Iris pigment epithelial cell (primary cell): ENCODE measurements around the gene OXNAD1.

ENCODE experiments used
- DNase-seq: peaks from one replicate; pipeline ENCODE4 v3.0.0-alpha.2; 2011; ENCODE audit warnings: low read depth

Gene OXNAD1

DNA sequence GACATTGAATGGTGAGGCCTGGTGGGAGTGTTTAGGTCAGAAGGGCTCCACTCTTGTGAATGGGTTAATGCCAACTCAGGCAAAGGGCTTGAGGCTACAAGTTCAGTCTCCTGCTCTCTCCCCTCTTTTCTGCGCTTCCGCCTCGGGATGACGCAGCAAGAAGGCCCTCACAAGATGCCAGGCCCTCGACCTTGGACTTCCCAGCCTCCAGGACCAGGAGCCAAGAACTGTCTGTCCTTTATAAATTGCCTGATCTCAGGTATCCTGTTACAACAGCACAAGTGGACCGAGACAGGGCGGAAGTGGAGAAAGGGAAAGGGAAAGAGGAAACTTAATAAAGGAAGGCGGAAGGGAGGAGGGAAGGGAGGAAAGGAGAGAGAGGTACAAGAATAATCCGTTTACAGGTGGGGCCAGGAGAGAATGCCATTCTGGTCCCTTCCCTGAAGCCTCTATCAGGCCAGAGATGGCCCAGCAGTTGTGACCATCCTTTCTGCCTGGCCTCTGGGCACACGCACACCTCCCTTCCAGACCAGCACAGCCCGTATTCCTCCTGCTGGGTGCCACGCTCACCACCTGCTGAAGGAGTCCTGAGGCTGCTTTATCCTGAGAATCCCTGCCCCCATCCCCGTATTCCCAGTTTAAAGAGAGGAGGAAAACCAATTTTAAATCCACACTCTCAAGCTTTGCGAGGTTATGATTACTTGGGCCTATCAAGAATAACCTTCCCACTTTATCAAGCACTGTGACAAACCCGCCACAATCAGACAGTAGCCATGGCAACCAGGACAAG, 64.2 kb downstream of the OXNAD1 start:
- DNase-seq, result no peak

DNA sequence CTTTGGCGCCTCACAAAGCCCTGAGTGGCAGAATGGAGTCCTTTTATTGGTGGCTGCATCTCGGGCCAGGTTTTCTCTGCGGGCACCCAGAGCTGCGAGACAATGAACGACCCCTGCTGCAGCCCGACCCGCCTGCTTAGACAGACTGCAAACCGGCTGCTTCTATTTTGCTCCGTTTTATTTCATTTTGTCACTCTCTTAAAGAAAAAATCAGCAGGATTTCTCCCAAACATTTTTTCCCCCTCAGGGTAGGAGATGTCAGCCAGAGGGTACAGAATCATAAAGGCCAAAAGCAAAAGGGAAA, 64.8 kb downstream of the OXNAD1 start:
- DNase-seq, result no peak

DNA sequence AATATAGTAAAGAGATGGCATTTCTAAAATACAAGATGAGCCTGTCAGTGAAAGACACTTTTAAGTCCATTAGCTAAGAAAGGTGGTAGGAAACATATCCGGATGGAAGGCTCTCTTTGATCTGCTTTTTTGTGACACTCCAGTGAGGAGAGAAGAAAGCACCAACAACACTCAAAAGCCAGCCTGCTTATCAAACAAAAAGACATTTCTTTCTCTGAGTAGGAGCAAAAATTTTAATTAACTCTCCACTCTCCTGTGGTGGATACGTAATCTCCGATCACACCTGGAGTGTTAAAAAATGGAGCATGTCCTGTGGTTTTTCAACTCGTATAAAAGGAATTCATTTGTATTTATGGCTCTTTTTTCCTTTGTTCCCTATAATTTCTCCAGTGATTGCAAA, 65.3 kb downstream of the OXNAD1 start:
- DNase-seq, result no peak

DNA sequence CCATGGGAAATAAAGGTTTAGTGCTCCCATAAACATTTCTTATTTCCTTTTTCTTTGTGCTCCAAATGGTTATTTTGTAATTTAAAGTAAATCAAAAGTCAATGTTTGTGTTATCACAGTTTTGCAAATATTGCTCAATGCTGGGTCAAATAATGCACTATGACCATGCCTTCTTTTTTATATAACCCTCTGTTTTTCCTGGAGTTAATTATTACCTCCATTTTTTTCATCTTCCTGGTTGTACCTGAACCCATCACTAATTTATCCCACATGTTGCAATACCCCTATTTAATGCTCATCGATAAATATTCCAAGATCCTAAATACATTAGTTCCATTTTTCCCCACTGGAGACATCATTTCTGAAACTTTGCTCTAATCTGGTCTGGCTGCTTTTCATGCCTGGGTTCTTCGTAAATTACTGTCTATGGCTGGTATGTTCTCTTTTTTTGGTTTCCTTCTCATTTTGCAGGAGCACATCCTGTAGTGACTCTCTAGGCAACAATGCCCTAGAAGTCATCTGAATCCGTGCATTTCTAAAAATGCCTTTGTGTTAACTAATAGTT, 66.4 kb downstream of the OXNAD1 start:
- DNase-seq, result no peak

DNA sequence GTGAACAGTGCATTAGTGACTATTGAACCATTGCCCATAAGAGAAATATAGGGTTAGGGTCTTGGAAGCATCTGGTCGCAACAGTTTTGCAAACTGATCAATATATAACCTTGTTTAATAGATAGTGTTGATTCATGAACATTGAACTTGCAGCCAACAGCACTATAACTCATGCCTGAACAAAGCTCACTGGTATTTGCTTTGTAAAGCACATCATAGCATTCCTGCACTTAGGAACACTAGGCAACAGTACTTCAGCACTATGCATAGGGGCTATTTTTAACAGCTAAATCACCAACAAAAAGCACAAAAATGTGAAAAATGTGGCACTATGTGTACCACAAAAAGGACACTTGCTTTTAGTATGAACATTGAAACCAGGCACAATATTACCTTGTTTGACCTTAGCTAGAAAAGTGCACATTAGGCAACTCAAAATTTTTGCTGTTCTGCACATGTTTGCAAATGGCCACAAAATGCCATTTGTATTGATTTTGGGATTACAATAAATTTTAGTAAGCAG, 68.0 kb downstream of the OXNAD1 start:
- peak; percentile 57 for DNase-seq

DNA sequence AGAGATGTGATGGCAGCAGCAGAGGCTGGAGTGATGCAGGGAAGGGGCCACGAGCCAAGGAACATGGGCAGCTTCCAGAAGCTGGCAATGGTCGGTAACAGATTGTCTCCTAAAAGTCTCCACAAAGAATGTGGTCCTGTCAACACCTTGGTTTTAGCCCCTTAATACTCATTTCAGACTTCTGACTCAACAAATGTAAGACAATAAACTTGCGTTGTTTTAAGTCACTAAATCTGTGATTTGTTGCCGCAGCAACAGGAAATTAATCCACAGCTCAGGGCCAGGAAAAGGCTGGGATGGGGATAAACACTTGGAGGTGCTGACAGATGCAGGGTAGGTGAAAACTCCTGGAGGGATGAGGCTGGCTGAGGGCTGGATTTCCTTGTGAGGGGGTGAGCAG, 69.9 kb downstream of the OXNAD1 start:
- no peak for DNase-seq

DNA sequence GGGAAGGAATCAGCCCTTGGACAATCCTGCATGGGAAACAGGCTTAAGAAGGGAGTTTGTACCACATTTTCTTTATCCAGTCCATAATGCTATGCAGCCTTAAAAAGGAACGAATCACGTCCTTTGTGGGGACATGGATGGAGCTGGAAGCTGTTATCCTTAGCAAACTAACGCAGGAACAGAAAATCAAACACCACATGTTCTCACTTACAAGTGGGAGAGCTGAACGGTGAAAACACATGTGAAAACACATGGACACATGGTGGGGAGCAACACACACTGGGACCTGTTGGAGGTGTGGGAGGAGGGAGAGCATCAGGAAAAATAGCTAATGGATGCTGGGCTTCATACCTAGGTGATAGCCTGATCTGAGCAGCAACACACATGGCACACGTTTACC, 70.3 kb downstream of the OXNAD1 start:
- DNase-seq, result no peak

DNA sequence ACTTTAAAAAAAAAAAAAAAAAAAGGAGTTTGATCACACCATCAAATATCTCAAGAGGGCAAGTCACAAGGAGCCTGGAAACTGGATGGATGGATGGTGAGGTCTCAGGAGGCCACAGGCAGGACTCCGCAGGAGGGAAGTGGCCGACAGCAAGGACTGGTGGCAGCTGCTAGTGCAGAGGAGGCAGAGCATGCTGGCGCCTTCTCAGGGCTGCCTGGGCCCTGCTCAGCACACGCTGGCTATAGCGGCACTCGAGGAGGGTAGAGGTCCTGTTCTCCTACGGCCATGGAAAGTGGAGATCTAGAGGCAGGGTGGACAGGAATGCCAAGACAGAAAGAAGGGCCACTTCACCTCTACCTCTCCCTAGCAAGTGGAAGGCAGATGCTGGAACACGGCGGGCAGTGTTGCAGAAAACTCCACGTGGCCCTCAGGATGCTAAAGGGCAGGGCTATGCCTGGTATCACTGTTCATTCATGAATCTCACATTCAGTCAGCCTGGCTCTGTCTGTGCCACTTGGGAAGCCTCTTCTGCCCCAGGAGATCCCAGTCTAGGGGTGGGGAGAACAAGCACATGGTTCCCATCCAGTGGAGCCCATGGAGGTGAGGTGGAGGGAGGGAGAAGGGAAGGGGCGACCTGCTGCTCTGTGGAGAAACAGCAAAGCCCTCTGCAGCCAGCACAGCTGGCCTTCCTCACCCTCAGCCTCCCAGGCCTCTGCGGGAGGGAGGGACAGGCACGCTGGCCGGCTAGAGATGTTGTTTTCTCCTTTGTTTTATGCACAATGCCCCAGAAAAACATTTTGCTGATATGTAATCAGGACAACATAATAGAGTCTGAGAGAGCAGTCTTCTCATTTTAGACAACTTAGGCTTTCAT, 71.0 kb downstream of the OXNAD1 start:
- DNase-seq, result no peak

DNA sequence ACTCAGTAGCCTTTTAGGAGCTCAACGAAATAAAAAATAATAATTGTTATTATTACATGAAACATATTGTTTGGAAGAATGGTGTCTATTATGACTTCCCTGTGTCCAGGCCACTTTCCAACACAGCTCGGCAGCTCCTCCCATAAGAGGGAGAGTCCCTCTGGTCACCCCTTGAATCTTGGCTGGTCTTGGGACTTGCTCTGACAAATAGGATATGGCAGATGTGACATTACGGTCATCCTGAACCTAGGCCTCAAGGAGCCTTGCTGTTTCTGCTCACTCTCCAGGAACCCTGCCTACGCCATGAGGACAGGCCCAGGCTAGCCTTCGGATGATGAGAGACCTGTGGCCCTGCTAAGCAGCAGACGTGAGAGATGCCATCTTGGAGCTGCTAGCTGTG, 71.8 kb downstream of the OXNAD1 start:
- no peak for DNase-seq

DNA sequence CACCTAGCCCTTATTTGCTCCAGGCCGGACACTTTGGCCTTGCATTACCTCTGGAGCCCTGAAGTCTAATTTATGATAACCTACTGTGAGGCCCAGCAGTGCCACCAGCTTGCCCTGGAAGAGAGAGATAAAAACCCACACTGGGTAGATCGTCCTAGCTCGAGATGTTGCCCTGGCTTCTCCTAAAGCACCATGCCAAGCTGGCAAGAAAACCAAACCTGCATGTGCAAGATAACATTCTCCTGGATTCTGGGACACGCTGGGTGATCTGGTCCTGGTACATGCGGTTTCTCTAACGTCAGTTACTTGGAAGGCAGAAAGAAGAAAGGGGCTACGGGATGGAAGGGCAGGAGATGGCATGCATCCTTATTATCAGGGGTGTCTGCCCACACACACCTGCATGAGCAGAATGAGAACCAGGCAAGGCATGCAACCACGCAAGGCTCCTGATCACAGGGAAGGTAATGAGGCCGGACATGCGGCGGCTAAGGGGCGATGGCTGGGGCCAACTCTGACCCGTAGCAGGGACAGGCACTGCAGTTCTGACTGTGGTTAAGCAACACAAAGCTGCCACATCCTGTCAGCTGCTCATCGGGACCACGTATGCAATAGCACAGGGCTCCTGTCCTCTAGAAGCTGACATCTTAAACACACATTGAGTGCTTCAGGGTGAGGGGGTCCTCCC, 73.0 kb downstream of the OXNAD1 start:
- peak; percentile 45 for DNase-seq

DNA sequence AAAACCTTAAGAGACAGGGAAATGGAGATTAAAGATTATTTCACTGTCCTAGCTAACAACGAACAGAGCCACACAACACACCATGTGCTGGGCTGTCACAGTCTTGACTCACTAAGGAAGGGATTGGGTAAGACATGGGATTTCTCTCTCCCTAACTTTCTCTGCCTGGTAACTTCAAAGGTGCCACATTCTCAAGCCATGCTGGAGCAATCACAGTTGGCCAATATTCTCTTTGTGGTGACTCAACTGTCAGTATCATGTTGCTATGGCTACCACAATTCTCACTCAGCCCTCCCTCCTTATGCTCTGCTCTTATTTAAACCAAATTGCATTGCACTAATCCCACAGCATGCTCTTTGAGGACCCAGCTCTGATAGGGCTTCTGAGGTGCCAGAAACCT, 74.0 kb downstream of the OXNAD1 start:
- DNase-seq, result peak; percentile 96

DNA sequence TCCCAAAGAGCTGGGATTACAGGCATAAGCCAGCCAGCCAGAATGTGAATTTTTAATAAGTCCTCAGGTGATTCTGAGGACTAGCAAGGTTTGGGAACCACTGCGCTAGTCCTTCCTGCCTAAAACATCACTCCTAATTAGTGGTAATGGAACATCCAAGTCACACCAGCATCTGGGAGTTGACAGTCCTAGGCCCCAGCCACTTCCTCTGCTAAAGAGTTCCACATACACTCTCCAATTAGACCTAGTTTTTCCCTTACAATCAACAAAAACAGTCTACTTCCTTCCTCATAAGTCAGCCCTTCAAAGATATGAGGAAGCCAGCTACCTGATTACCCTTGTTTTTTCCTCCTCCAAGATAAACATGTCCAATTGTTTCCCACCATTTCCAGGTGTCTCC, 78.1 kb downstream of the OXNAD1 start:
- DNase-seq, result no peak

DNA sequence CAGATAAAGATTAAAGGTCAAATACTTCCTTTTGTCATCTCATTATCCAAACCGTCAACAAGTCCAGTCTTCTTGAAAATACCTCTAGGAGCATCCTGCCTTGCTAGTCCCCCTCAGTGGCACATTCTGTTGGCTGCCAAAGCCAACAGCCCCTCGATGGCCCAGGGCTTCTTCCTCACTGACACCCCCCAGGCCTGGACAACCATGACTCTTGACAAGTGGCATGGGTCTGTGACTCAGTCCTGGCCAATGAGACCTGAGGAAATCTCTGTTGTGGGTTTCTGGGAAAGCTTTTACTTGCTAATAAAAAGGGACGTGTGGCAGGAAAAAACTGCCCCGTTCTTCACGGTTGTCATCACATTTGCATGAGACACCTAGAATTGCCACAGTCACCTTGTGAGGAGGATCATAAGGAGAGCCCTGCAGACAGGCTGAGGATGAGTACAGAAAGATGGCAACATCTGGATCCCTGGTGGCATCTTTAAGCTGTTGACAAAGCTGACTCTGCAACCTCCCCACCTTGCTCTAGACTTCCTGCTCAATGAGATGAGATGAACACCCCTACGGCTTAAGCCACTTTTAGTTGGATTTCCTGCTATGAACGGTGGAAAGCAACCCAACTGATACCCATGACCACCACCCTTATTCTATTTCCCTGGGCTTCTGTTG, 81.5 kb downstream of the OXNAD1 start:
- no peak for DNase-seq

DNA sequence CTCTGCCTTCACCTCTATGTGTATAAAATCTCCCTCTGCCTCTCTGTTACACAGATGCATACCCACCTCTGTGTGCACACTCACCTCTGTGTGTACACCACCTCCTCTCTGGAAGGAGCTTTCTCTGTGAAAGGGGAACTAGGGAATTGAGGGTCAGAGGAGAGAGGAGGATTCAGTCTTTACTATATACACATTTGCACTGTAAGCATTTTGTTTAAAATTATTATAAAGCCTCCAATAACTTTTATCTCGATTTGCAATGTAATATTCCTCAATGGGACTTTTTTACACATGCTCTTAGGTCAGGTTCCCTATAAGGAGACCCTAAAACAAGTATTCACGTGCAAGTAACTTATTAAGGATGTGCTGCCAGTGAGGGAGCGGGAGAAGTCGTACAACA, 82.5 kb downstream of the OXNAD1 start:
- DNase-seq, result no peak

DNA sequence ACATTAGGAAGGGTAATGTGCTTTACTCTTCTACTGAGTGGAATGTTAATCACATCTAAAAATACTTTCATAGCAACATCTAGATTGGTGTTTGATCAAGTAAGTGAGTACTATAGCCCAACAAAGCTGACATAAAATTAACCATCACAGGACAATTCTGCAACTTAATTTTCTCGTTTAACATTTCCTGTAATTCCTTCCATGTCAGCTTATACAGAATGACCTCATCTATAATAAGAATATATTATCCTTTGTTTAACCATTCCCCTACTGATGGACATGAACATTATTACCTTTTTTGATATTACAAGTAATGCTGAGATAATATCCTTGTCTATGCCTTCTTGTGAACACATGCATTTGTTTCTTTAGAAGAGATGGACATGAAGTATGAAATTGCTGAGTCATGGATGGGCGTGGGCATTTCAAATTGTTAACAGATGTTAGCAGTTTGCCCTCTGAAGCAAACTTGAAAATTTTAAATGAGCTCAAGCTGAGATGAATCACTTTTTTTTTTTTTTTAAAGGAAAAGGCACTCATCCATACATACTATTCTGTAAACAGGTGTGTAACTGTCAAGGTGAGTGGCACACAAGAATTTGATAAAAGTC, 85.1 kb downstream of the OXNAD1 start:
- peak; percentile 53 for DNase-seq

DNA sequence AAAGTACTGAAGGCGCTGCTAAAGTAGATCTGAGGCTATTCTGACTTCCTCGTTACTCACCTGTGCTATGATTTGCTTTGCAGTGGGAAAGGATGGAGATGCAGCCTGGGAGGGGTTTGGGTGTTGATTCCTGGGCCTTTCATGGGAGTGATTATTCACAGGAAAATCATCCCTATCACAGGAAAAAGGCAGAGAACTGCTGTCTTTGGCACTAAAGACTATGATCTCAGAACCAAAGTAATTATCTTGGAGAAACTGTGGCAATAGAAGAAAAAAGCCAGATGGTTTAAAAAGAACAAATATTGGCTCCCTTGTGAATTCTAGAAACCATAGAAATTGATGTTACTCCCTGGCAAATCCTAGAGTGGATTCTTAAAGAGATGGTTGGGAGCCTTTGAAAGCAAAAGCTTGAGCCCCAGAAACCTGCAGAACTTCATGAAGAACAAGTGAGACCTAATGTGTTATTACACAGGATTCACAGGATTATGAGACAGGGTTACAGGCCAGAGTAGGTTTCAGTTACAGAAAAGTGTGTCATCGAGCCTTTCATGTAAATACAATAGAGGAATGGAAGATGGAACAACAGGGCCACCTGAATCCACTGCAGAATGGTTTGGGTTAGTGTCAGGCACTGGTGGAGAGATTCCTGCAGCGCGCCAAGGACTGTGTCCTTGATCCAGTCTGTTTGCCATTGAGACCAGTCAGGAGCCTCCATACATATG, 85.7 kb downstream of the OXNAD1 start:
- no peak for DNase-seq

DNA sequence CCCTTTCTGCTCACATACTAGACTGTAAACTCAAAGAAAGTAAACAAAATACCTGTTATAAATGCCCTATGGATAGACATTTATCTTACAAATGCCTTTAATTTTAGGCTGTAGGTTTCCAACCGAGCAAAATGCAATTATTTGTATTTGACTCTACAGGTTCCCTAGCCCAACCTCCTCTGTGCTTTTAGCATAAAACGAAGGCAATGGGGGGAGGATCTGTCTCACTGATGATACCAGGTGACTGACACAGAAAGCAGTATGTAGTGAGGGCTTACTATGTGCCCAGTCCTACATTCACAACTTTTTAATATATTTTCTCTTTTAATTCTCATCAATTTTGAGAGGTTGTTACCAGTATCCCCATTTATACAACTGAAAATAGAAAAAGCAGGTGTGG, 87.4 kb downstream of the OXNAD1 start:
- no peak for DNase-seq

DNA sequence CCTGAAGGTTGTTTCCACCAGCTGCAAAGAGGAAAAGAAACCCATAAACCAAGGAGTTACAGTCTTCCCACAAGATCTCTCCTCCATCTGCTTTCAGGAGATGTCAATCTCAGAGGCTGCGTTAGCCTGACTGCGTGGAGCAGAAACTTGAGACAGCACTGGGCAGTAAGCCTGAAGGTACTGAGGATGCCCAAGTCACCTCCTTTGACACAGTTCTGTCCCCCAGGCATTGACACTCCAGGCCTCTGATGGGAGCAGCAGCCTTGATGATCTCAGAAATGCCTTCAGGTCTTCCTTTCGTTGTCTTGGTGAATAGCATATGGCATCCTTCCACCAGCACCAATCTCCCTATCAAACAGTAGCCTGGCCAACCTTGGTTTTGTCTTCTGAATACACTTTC, 89.3 kb downstream of the OXNAD1 start:
- no peak for DNase-seq
